Hair follicular keratinocyte (primary cell): ENCODE data around the gene PRB3. TPM values are rescaled to one million over a fixed set of nuclear protein-coding genes. Genes with fewer than 3 reads are reported as not detected.

Source experiments
- total RNA-seq: library from RNA; depleted of rRNA; stranded (reverse); fragments of >200 nt; gene quantifications from 2 replicates; pipeline ENCODE4 v1.2.3, GENCODE V29; 2015

Gene PRB3
- total RNA-seq: not detected in 2 replicates

DNA sequence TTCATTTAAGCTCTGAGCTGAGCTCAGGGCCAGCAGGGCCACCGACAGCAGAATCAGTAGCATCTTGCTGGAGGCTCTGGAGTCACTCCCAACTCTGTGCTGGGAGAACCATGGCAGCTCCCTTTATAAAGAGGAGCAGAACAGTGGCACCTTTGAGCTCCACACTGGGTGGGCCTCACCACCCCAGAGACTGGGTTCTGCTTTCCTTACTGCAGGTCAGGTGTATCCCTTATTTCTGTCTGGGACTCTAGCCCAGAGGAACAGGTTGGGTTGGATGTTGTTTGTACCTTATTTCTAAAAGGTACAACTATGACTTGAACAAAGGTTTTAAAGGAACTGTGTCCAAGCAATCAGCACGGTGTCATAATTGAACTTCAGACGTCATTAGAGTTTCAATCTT lies at the start of gene PRB3:
PRB3 (minus strand) TSS at position 101 of the 400 bp plus-strand sequence; CDS start at position 63, 38 bp downstream.

DNA sequence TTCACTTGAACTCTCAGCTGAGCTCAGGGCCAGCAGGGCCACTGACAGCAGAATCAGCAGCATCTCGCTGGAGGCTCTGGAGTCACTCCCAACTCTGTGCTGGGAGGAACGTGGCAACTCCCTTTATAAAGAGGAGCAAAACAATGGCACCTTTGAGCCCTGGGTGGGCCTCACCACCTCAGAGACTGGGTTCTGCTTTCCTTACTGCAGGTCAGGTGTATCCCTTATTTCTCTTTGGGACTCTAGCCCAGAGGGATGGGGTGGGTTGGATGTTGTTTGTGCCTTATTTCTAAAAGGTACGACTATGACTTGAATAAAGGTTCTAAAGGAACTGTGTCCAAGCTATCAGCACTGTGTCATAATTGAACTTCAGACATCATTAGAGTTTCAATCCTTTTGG lies 40.8 kb upstream of the PRB3 start, which contains the start of gene PRB4:
PRB4 (minus strand) TSS at position 101 of the 400 bp plus-strand sequence; CDS start at position 63, 38 bp downstream.

Other genes with a start within 250 kb of the PRB3 start
- gene TAS2R19, start 247.1 kb downstream of the PRB3 start, total RNA-seq: 0.39 TPM in 1 of 2 replicates, not detected in the other
- gene TAS2R31, start 238.3 kb downstream of the PRB3 start, total RNA-seq: 0.39 TPM in 1 of 2 replicates, not detected in the other
- gene TAS2R46, start 207.4 kb downstream of the PRB3 start, total RNA-seq: not detected in 2 replicates
- not detected in 2 replicates for gene TAS2R43, start 177.4 kb downstream of the PRB3 start, total RNA-seq
- gene TAS2R30, start 135.1 kb downstream of the PRB3 start, total RNA-seq: 0.08 TPM in 1 of 2 replicates, not detected in the other
- 3.5 and 4.1 TPM in 2 replicates for gene SMIM10L1, start 98.5 kb downstream of the PRB3 start, total RNA-seq
- not detected in 2 replicates for gene TAS2R42, start 82.8 kb downstream of the PRB3 start, total RNA-seq
- gene PRB4, start 40.7 kb upstream of the PRB3 start, total RNA-seq: not detected in 2 replicates
- gene PRB2, start 125.9 kb upstream of the PRB3 start, total RNA-seq: not detected in 2 replicates